Right forelimb (tissue), 1 donor: ENCODE results near the gene LY86.

Experiments used
- DNase-seq: peaks from one replicate; pipeline ENCODE4 v3.0.0-alpha.2; 2018

Gene LY86

DNA sequence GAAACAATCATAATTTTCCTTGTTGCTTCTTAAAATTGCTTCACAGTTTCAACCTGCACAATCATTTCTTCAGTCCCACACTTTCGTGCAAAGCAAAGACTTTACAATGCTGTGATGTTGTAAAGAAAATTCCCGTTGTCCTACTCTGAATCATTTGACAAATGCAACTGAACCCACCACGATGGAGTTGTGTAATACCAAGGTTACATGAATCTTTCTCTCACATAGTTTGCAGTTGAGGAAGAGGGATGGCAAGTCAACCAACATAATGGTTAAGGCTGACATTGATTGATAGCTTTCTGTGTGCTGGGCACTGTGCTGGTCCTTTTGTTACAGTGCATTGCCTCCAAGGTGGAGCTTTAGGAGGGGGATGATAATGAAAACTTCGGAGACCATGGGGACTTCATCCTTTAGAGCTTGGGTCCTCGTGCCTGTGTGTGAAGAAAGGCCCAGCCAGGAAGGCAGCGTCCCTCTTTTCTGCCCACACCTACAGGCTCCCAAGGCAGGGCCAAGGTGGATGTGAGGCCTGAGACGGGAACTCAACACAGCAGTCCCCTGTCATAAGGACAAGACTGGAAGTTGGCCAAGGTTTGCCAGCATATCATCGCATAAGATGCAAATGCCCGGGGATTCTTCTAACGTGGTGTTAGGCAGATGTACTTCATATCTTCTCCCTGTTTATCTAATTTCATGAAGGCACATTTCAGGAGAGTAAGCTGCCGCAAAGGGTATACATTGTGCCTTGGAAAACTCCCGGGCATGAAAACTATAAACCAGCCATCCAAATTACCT, 96.9 kb downstream of the LY86 start:
- no peak for DNase-seq

DNA sequence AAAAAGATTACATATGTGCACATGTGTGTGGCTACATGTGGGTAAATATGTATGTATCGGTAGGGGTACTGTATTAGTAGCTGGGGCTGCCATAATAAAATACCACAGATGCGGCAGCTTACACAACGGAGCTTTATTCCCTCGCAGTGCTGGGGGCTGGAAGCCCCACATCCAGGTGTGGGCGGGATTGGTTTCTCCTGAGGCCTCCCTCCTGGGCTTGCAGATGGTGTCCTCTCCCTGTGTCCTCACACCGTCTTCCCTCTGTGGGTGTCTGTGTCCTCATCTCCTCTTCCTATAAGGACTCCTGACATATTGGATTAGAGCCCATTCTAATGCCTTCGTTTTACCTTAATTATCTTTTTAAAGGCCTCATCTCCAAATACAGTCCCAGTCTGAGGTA, 97.7 kb downstream of the LY86 start:
- DNase-seq = no peak

DNA sequence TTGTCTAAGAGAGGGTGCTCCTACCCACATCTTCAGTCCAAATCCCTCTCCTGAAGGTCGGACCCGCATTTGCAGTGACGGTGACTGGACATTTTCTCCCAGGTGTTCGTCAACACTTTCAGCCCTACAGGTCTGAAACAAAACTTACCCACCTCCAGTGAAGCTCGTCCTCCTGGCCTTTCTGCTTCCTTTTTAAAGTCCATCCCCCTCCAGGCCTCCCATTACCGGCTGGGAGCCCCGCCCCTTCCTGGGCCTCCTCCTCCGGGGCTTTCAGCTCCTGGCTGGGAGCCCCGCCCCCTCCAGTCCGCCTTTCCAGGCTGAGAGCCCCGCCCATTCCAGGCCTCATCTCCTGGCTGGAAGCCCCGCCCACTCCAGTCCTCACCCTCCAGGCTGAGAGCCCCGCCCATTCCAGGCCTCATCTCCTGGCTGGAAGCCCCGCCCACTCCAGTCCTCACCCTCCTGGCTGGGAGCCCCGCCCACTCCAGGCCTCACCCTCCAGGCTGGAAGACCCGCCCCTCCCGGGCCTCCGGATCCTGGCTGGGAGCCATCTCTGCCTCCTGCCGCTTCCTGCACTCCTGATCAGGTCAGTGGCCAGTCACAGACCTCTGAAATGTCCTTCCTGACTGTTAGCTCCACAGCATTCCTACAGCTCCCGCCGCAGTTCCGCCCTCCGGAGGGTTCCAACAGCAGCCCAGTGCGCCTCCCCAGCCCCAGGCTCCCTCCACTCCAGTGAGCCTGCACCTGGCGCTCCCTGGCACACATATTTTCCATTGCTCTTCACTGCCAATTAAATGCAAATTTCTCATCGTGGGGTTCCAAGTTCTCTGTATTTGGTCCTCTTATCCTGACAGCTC, 98.5 kb downstream of the LY86 start:
- peak; percentile 63 for DNase-seq

- DNase-seq = no peak
Measured at GRCh38 chr6:6688283-6688682, 99.8 kb downstream of the LY86 start.

DNA sequence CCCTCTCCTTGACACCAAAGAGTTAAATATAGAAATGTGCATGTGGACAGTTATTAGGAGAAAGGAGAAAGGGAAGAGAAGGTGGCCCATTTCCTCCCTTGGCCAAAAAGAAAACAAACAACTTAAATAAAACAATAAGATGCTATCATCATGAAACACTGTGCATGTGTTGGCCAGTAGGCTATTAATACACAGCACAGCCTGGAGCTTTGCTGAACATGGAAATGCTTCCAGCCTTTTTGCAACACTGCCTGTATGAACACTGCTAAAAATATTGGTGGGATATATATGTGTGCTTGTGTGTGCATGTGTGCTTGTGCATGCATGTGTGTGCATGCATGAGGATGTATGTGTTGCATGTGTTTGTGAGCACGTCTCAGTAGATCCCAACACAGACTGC, 100.4 kb downstream of the LY86 start:
- DNase-seq = no peak

GRCh38 chr6:6689400-6690143, 101.1 kb downstream of the LY86 start:
- no peak for DNase-seq

- DNase-seq = no peak
Measured at GRCh38 chr6:6690144-6690483, 101.6 kb downstream of the LY86 start.

GRCh38 chr6:6694368-6694780, 105.9 kb downstream of the LY86 start:
- no peak for DNase-seq

GRCh38 chr6:6694825-6695624, 106.5 kb downstream of the LY86 start:
- no peak for DNase-seq

DNA sequence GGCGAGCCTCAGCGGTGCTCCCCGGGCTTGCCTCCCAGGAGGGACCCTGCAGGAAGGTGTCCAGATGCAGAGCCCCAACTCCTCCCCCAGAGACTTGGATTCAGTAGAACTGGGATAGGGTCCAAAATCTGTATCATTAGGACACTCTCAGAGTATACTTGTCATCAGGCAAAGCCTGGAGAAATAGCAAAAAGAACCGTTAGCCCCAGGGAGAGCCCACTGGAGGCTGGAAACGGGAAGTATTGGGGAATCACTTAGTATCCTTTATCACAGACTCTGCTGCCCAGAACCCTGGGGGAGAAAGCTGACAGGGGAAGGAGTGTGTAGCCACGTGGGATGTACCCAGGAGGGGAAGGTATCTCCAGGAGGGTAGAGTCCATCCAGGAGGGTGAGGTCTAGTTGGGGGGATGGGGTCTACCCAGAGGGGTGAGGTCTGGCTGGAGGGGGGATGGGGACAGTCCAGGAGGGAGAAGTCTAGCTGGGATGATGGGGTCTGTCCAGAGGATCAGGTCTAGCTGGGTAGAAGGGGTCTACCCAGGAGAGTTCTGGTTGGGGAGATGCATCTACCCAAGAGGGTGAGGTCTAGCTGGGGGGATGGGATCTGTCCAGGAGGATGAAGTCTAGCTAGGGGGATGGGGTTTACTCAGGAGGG, 107.2 kb downstream of the LY86 start:
- DNase-seq = no peak

DNA sequence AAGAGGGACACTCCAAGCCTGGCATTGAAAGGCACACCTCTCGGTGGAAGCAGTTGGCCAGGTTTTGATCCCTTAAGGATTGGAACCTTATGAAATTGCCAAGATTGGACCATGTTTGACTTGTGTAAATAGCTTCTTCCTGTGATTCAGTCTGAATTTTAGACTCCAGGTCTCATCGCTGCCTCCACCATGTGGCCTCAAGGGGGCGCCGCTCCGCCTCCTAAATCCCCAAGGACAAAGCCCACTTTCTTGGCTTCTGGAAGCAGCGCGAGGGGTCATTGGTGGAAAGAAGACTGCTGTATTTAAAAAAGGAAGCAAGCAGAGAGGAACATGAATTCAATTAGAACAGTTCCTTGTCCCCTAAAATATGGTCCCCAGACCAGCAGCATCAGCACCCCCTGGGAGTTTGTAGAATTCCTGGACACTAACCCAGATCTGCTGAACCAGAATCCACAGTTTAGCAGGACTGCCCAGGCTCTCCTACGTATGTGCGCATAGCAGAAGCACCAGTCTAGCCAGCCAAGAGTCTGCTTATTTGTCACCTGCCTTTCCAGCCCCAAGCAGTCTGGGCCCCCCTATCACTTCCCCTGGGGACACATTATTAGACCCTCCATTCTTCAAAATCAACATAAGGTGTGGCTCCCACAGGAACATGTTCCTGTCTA, 108.5 kb downstream of the LY86 start:
- DNase-seq = no peak

GRCh38 chr6:6697620-6698019, 109.1 kb downstream of the LY86 start:
- DNase-seq = no peak

GRCh38 chr6:6699741-6700367, 111.3 kb downstream of the LY86 start:
- peak; percentile 88 for DNase-seq

GRCh38 chr6:6700407-6701270, 112.1 kb downstream of the LY86 start:
- no peak for DNase-seq

DNA sequence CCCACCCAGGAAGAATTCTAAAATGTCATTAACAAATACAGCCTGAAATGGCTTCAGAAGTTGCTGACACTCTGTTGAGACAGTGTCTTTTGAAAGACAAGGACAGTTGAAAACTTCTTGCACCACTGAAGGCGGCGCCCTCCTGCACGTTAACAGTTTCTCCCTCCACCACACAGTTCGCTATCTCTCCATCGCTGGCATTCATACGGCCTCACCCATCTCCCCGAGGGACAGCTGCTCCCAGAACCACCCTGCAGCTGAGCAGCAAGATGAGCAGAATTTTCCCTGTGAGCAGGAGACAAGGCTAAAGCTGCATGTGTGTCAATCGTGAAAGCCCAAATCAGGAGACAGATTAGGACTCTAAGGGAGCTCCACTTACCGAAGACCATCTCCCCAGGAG, 113.3 kb downstream of the LY86 start:
- no peak for DNase-seq

DNA sequence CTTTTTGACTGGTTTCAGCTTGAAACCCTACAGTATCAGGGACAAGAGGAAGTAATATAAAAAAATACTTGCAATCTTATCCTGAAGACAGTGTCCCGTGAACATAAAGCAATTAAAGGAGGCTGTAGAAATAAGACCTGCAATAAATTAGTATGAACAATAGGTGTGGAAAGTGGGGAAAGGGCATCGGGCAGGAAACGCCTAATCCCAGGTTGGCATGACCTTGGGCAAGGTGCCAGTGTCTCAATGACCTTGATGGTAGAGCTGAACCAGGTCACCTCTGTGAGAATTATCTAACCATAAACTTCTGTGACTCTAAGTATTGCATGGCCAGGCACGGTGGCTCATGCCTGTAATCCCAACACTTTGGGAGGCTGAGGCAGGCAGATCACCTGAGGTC, 115.2 kb downstream of the LY86 start:
- DNase-seq = no peak
